Renal cortex interstitium (tissue), 11 donors: ENCODE measurements around the gene ARHGEF11. TPM values are rescaled to one million over a fixed set of nuclear protein-coding genes. Genes with fewer than 3 reads are reported as not detected.
"Not testable (repeated sequence)": the region's sequence is repeated elsewhere in the genome, so short reads cannot be mapped to it uniquely, and the experiment has no call there.

Experiments
- DNase-seq, 11 donors: peaks; one replicate each; pipeline ENCODE4 v3.0.0-alpha.2; 2013; ENCODE audit warnings: low read depth in 9 of 11, low spot score in 4 of 11; ENCODE audit errors: extremely low read depth in 1 of 11
- polyA plus RNA-seq, 3 donors: library from polyadenylated mRNA; unstranded; fragments of 120-200 nt; gene quantifications; one replicate each; pipeline ENCODE4 v1.2.1, GENCODE V29; 2013; ENCODE audit not compliant: insufficient read length in 3 of 3

Gene ARHGEF11
- polyA plus RNA-seq, 3 donors, result 30.4 to 39.2 (median 36.7) TPM

GRCh38 chr1:157073944-157074685, 28.6 kb upstream of the ARHGEF11 start:
- peak in 8 of 11 donors; percentile 41 to 60 (median 51) for DNase-seq

GRCh38 chr1:157069601-157070000, 24.1 kb upstream of the ARHGEF11 start:
- no peak for DNase-seq

- not testable (repeated sequence) for DNase-seq
These were observed 13.7 kb upstream of the ARHGEF11 start for GRCh38 chr1:157059241-157059640.

- no peak for DNase-seq
These were observed 10.7 kb upstream of the ARHGEF11 start for GRCh38 chr1:157056269-157056668.

- not testable (repeated sequence) for DNase-seq
These were observed 10.2 kb upstream of the ARHGEF11 start for GRCh38 chr1:157055729-157056128.

GRCh38 chr1:157050836-157051235, 5.3 kb upstream of the ARHGEF11 start:
- no peak for DNase-seq

GRCh38 chr1:157047062-157047410, 1.5 kb upstream of the ARHGEF11 start:
- no peak for DNase-seq

- DNase-seq, result no peak
These were observed 1.2 kb downstream of the ARHGEF11 start for GRCh38 chr1:157044326-157044725.

- no peak for DNase-seq
These were observed 1.9 kb downstream of the ARHGEF11 start for GRCh38 chr1:157043685-157044084.

GRCh38 chr1:157042846-157043245, 2.7 kb downstream of the ARHGEF11 start:
- DNase-seq, result no peak

- DNase-seq, result no peak
These were observed 4.7 kb downstream of the ARHGEF11 start for GRCh38 chr1:157040802-157041201.

- DNase-seq, result no peak
These were observed 10.4 kb downstream of the ARHGEF11 start for GRCh38 chr1:157035121-157035520.

GRCh38 chr1:157034137-157034800, 11.3 kb downstream of the ARHGEF11 start:
- no peak for DNase-seq

- DNase-seq, result no peak
These were observed 12.1 kb downstream of the ARHGEF11 start for GRCh38 chr1:157033357-157033876.

- DNase-seq, result no peak
These were observed 13.2 kb downstream of the ARHGEF11 start for GRCh38 chr1:157032303-157032702.

- no peak for DNase-seq
These were observed 14.8 kb downstream of the ARHGEF11 start for GRCh38 chr1:157030728-157031127.

GRCh38 chr1:157028674-157029073, 16.9 kb downstream of the ARHGEF11 start:
- DNase-seq, result no peak

GRCh38 chr1:157025856-157026255, 19.7 kb downstream of the ARHGEF11 start:
- DNase-seq, result no peak

GRCh38 chr1:157025385-157025784, 20.2 kb downstream of the ARHGEF11 start:
- no peak for DNase-seq

GRCh38 chr1:157021688-157022087, 23.9 kb downstream of the ARHGEF11 start:
- DNase-seq, result no peak
